WTC11 (cell line): Measurements from ENCODE around the gene MPST. TPM values are rescaled to one million over a fixed set of nuclear protein-coding genes. Genes with fewer than 3 reads are reported as not detected.

Experiments
- ATAC-seq: fragments of 200-7000 bp; cut with Tn5 transposase; 2 replicates; pipeline ENCODE4 v1.10.0; 2021; ENCODE audit warnings: mild to moderate bottlenecking, moderate library complexity
- CTCF ChIA-PET: fragments of 300-600 bp; sonication (Branson Sonifier 250); formaldehyde crosslinking; loops from one replicate; lab custom pipeline; 2021; ENCODE audit warnings: antibody characterized with exemption; lab: Charles Lee
- POLR2A ChIA-PET: fragments of 350-600 bp; sonication (Branson Sonifier 250); formaldehyde crosslinking; loops from one replicate; lab custom pipeline; 2021; ENCODE audit warnings: antibody characterized with exemption; lab: Charles Lee
- DNase-seq: peaks from one replicate; pipeline ENCODE4 v3.0.0; 2021; ENCODE audit warnings: low spot score
- H3K27ac Mint-ChIP-seq: 2 replicates; pipeline ENCODE4 v1.8.0; 2021; ENCODE audit warnings: mixed read lengths
- H3K27me3 Mint-ChIP-seq: 2 replicates; pipeline ENCODE4 v1.8.0; 2021; ENCODE audit warnings: low read depth, mild to moderate bottlenecking, moderate library complexity, mixed read lengths
- H3K36me3 Mint-ChIP-seq: 2 replicates; pipeline ENCODE4 v1.8.0; 2021; ENCODE audit warnings: mixed read lengths
- H3K4me1 Mint-ChIP-seq: 2 replicates; pipeline ENCODE4 v1.8.0; 2022; ENCODE audit warnings: mixed read lengths
- H3K4me3 Mint-ChIP-seq: 2 replicates; pipeline ENCODE4 v1.8.0; 2021; ENCODE audit warnings: mild to moderate bottlenecking, moderate library complexity, mixed read lengths
- H3K9me3 Mint-ChIP-seq: 2 replicates; pipeline ENCODE4 v1.8.0; 2021; ENCODE audit warnings: mixed read lengths
- ATF1 ChIP-seq: sonication (generic); formaldehyde crosslinking; IDR thresholded peaks from 2 replicates; pipeline ENCODE4 v1.8.1; 2023; ENCODE audit warnings: mild to moderate bottlenecking, moderate library complexity, missing genetic modification reagents
- CREB1 ChIP-seq: sonication (generic); formaldehyde crosslinking; IDR thresholded peaks from 2 replicates; pipeline ENCODE4 v1.8.0; 2023; ENCODE audit warnings: mild to moderate bottlenecking, missing genetic modification reagents
- CREM ChIP-seq: sonication (generic); formaldehyde crosslinking; IDR thresholded peaks from 2 replicates; pipeline ENCODE4 v1.8.1; 2022; ENCODE audit warnings: mild to moderate bottlenecking, missing genetic modification reagents, moderate library complexity
- ELF4 ChIP-seq: sonication (generic); formaldehyde crosslinking; IDR thresholded peaks from 2 replicates; pipeline ENCODE4 v1.8.1; 2022; ENCODE audit warnings: low read depth, mild to moderate bottlenecking, moderate library complexity, missing genetic modification reagents
- FOXK1 ChIP-seq: sonication (generic); formaldehyde crosslinking; IDR thresholded peaks from 2 replicates; pipeline ENCODE4 v1.8.0; 2022; ENCODE audit warnings: mild to moderate bottlenecking, moderate library complexity, missing genetic modification reagents
- GTF2I ChIP-seq: fragments of 250-450 bp; sonication (Bioruptor Pico); conservative IDR thresholded peaks from 2 replicates; pipeline ENCODE4 v1.4.0; 2021; ENCODE audit warnings: mild to moderate bottlenecking
- MYBL2 ChIP-seq: sonication (generic); formaldehyde crosslinking; IDR thresholded peaks from 2 replicates; pipeline ENCODE4 v1.8.1; 2023; ENCODE audit warnings: mild to moderate bottlenecking, moderate library complexity, missing genetic modification reagents
- NFYB ChIP-seq: sonication (generic); formaldehyde crosslinking; conservative IDR thresholded peaks from 2 replicates; pipeline ENCODE4 v1.8.0; 2022; ENCODE audit warnings: low read depth, missing genetic modification reagents
- RELA ChIP-seq: sonication (generic); formaldehyde crosslinking; IDR thresholded peaks from 2 replicates; pipeline ENCODE4 v1.8.1; 2022; ENCODE audit warnings: missing genetic modification reagents, mild to moderate bottlenecking, borderline replicate concordance
- RORB ChIP-seq: fragments of 250-450 bp; sonication (Bioruptor Pico); IDR thresholded peaks from 2 replicates; pipeline ENCODE4 v1.9.0; 2021; ENCODE audit warnings: mild to moderate bottlenecking
- SMAD4 ChIP-seq: sonication (generic); formaldehyde crosslinking; IDR thresholded peaks from 2 replicates; pipeline ENCODE4 v1.8.0; 2022; ENCODE audit warnings: mild to moderate bottlenecking, missing genetic modification reagents
- TP53 ChIP-seq: sonication (generic); formaldehyde crosslinking; IDR thresholded peaks from 2 replicates; pipeline ENCODE4 v1.8.1; 2023; ENCODE audit warnings: mild to moderate bottlenecking, missing genetic modification reagents
- total RNA-seq: library from RNA; stranded (reverse); gene quantifications from 3 replicates; pipeline ENCODE4 v1.2.3, GENCODE V29; 2021
- TF ChIP-seq, protein P1 (sequence below): fragments of 250-450 bp; sonication (Bioruptor Pico); IDR thresholded peaks from 2 replicates; pipeline ENCODE4 v1.9.0; 2021; ENCODE audit warnings: moderate library complexity, mild to moderate bottlenecking, inconsistent platforms, borderline replicate concordance
- TF ChIP-seq, protein P2 (sequence below): sonication (generic); formaldehyde crosslinking; IDR thresholded peaks from 2 replicates; pipeline ENCODE4 v1.8.0; 2022; ENCODE audit warnings: mild to moderate bottlenecking, missing genetic modification reagents
- TF ChIP-seq, protein P3 (sequence below): sonication (generic); formaldehyde crosslinking; IDR thresholded peaks from 2 replicates; pipeline ENCODE4 v1.8.1; 2023; ENCODE audit warnings: mild to moderate bottlenecking, missing genetic modification reagents, moderate library complexity
- TF ChIP-seq, protein P4 (sequence below): fragments of 250-450 bp; sonication (Bioruptor Pico); IDR thresholded peaks from 2 replicates; pipeline ENCODE4 v1.8.0; 2021; ENCODE audit warnings: mild to moderate bottlenecking
- TF ChIP-seq, protein P5 (sequence below): fragments of 250-450 bp; sonication (Bioruptor Pico); conservative IDR thresholded peaks from 2 replicates; pipeline ENCODE4 v1.9.0; 2021; ENCODE audit warnings: mild to moderate bottlenecking
- TF ChIP-seq, protein P6 (sequence below): sonication (generic); formaldehyde crosslinking; IDR thresholded peaks from 2 replicates; pipeline ENCODE4 v1.8.1; 2023; ENCODE audit warnings: mild to moderate bottlenecking, missing genetic modification reagents
- TF ChIP-seq, protein P7 (sequence below): sonication (generic); formaldehyde crosslinking; IDR thresholded peaks from 2 replicates; pipeline ENCODE4 v1.8.0; 2022; ENCODE audit warnings: mild to moderate bottlenecking, missing genetic modification reagents
- TF ChIP-seq, protein P8 (sequence below): sonication (generic); formaldehyde crosslinking; IDR thresholded peaks from 2 replicates; pipeline ENCODE4 v1.8.1; 2023; ENCODE audit warnings: mild to moderate bottlenecking, moderate library complexity, missing genetic modification reagents

MPST gene
- total RNA-seq, 1 experiment from 2014 or later: 86.6 TPM

DNA sequence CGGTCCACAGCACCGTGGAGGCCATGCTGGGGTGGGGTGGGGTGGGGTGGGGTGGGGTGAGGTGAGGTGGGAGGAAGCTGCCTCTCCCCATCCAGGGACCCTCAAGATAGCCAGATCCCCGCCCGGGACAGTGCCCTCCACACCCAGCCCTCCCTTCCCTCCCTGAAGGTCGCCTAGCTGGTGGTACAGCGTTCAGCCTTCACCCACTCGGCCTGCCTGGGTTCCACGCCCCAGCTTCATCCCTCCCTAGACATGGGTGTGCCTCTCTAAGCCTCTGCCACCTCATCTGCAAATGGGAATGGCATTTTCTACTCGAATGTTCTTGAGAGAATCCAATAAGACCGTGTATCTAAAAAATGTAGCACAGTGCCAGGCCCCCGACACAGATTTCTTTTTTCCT lies 49.8 kb downstream of the MPST start (continued):
- TF ChIP-seq, protein P1, sequence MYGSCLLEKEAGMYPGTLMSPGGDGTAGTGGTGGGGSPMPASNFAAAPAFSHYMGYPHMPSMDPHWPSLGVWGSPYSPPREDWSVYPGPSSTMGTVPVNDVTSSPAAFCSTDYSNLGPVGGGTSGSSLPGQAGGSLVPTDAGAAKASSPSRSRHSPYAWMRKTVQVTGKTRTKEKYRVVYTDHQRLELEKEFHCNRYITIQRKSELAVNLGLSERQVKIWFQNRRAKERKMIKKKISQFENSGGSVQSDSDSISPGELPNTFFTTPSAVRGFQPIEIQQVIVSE (CRISPR knock-in tag): no peak
- TF ChIP-seq SMAD4: no peak
- TF ChIP-seq, protein P2, sequence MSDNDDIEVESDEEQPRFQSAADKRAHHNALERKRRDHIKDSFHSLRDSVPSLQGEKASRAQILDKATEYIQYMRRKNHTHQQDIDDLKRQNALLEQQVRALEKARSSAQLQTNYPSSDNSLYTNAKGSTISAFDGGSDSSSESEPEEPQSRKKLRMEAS: no peak
- no peak for TF ChIP-seq CREM (CRISPR knock-in tag)

DNA sequence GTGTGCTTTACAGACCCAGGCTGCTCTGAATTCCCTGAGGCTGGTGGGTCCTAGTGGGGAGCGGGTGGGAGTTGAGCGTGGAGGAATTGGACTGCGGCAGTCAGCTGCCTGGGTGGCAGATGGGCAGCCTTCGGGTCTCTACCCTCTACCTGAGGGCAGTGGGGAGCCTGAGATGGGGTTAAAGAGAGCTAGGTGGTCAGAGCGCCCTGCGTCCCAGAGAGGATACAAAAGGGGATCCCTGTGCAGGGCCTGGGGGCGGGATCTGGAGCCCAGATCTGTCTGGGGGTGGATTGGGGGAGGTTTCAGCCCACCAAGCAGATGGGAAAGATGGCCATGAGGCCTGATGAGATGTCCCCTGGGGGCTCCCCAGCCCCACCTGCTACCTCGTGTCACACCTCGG lies 50.2 kb downstream of the MPST start:
- no peak overlapping the region for H3K27ac Mint-ChIP-seq

DNA sequence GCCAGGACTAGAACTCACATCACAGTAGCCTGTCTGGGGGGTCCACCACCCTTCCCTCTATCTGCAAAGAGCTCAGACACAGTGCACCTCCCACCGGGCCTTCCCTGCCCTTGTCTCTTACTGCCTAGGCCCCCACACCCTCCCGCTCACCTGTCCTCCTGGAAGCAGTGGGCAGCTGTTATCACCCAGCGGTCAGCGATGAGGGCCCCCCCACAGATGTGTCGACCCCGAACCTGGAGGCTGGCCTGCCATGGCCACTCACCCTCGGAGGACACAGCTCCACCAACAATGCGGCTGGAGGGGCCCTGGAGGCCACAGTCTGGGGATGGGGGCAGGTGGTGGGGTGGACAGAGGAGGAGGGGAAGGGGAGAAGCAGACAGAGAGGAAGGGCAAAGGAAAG lies 50.8 kb downstream of the MPST start:
- Mint-ChIP-seq H3K4me1 (peaks cover 2% of the 10 kb centered on the region; the same call in 1 of the 2 replicates), H3K4me3 (no peak overlapping the region), H3K36me3 (no peaks in the 10 kb centered on the region), H3K9me3 (no peaks in the 10 kb centered on the region), H3K27ac (no peak overlapping the region), H3K27me3 (peaks cover 34% of the 10 kb centered on the region)
- POLR2A ChIA-PET: interaction anchor here (0.5 kb wide), 1 partner anchor 757 kb away, joined by 5 read pairs; no protein-coding TSS in a partner anchor
- ATAC-seq: no peak
- TF ChIP-seq ATF1 (CRISPR knock-in tag) (no peak), ELF4 (no peak), NFYB (CRISPR knock-in tag) (no peak), RELA (no peak), MYBL2 (CRISPR knock-in tag) (no peak), FOXK1 (CRISPR knock-in tag) (no peak), CREB1 (CRISPR knock-in tag) (no peak), RORB (CRISPR knock-in tag) (no peak), GTF2I (CRISPR knock-in tag) (no peak), TP53 (CRISPR knock-in tag) (no peak)
- TF ChIP-seq, protein P3, sequence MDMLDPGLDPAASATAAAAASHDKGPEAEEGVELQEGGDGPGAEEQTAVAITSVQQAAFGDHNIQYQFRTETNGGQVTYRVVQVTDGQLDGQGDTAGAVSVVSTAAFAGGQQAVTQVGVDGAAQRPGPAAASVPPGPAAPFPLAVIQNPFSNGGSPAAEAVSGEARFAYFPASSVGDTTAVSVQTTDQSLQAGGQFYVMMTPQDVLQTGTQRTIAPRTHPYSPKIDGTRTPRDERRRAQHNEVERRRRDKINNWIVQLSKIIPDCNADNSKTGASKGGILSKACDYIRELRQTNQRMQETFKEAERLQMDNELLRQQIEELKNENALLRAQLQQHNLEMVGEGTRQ (CRISPR knock-in tag): no peak
- TF ChIP-seq, protein P4, sequence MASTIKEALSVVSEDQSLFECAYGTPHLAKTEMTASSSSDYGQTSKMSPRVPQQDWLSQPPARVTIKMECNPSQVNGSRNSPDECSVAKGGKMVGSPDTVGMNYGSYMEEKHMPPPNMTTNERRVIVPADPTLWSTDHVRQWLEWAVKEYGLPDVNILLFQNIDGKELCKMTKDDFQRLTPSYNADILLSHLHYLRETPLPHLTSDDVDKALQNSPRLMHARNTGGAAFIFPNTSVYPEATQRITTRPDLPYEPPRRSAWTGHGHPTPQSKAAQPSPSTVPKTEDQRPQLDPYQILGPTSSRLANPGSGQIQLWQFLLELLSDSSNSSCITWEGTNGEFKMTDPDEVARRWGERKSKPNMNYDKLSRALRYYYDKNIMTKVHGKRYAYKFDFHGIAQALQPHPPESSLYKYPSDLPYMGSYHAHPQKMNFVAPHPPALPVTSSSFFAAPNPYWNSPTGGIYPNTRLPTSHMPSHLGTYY (CRISPR knock-in tag): no peak
- TF ChIP-seq, protein P5, sequence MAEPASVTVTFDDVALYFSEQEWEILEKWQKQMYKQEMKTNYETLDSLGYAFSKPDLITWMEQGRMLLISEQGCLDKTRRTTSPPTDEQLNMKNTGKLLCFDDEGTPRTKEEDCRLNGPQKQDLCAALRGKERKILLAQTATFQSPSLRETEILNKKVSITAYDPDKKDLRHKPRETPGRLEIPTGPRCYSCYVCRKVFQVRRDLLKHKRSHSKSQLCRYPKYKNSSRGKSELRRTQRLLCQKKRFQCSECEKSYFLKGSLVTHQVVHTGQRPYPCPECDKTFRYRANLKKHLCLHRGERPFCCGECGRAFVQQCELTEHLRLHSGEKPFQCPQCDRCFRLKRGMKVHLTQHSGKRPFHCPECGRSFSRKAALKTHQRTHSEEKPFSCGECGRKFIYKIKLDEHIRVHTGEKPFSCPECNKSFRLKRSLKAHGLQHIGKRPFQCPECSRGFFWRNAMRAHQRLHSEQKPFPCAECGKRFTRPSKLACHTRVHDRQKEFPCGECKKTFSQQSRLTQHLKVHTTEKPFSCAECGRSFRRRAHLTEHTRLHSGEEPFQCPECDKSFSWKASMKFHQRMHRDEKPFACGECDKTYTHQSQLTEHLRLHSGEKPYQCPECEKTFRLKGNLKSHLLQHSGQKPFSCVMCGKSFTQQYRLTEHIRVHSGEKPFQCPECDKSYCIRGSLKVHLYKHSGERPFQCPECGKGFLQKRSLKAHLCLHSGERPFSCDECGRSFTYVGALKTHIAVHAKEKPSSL (CRISPR knock-in tag): no peak
- TF ChIP-seq, protein P6, sequence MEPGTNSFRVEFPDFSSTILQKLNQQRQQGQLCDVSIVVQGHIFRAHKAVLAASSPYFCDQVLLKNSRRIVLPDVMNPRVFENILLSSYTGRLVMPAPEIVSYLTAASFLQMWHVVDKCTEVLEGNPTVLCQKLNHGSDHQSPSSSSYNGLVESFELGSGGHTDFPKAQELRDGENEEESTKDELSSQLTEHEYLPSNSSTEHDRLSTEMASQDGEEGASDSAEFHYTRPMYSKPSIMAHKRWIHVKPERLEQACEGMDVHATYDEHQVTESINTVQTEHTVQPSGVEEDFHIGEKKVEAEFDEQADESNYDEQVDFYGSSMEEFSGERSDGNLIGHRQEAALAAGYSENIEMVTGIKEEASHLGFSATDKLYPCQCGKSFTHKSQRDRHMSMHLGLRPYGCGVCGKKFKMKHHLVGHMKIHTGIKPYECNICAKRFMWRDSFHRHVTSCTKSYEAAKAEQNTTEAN (CRISPR knock-in tag): no peak
- TF ChIP-seq, protein P7, sequence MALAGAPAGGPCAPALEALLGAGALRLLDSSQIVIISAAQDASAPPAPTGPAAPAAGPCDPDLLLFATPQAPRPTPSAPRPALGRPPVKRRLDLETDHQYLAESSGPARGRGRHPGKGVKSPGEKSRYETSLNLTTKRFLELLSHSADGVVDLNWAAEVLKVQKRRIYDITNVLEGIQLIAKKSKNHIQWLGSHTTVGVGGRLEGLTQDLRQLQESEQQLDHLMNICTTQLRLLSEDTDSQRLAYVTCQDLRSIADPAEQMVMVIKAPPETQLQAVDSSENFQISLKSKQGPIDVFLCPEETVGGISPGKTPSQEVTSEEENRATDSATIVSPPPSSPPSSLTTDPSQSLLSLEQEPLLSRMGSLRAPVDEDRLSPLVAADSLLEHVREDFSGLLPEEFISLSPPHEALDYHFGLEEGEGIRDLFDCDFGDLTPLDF (CRISPR knock-in tag): no peak
- TF ChIP-seq, protein P8, sequence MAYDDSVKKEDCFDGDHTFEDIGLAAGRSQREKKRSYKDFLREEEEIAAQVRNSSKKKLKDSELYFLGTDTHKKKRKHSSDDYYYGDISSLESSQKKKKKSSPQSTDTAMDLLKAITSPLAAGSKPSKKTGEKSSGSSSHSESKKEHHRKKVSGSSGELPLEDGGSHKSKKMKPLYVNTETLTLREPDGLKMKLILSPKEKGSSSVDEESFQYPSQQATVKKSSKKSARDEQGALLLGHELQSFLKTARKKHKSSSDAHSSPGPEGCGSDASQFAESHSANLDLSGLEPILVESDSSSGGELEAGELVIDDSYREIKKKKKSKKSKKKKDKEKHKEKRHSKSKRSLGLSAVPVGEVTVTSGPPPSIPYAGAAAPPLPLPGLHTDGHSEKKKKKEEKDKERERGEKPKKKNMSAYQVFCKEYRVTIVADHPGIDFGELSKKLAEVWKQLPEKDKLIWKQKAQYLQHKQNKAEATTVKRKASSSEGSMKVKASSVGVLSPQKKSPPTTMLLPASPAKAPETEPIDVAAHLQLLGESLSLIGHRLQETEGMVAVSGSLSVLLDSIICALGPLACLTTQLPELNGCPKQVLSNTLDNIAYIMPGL (CRISPR knock-in tag): no peak
- no peak for DNase-seq
- CTCF ChIA-PET: interaction anchor here (1.0 to 2.3 kb wide), 5 partner anchors 24 to 288 kb away, joined by 3 to 8 read pairs (median 4); no protein-coding TSS in a partner anchor

More for the DNA sequence above, 50.2 kb downstream of the MPST start:
- CTCF ChIA-PET: interaction anchor here (1.0 to 2.3 kb wide), 7 partner anchors 24 to 288 kb away, joined by 3 to 8 read pairs (median 4); no protein-coding TSS in a partner anchor
- POLR2A ChIA-PET: interaction anchor here (0.5 to 0.6 kb wide), 2 partner anchors 265 to 756 kb away, joined by 3 to 5 read pairs; no protein-coding TSS in a partner anchor
- H3K4me3 Mint-ChIP-seq: no peak overlapping the region
- H3K9me3 Mint-ChIP-seq: no peaks in the 10 kb centered on the region
- ATAC-seq (no peak), DNase-seq (no peak)
- H3K27me3 Mint-ChIP-seq: peaks cover 37% of the 10 kb centered on the region
- peaks cover 2% of the 10 kb centered on the region; the same call in 1 of the 2 replicates for H3K4me1 Mint-ChIP-seq
- TF ChIP-seq, protein P8 (CRISPR knock-in tag): no peak
- H3K36me3 Mint-ChIP-seq: no peaks in the 10 kb centered on the region
